Testis (tissue), 3 donors: Measurements from ENCODE around the gene DDAH1. TPM values are rescaled to one million over a fixed set of nuclear protein-coding genes. Genes with fewer than 3 reads are reported as not detected.
"Not testable (repeated sequence)": the region's sequence is repeated elsewhere in the genome, so short reads cannot be mapped to it uniquely, and the experiment has no call there.

Experiments
- DNase-seq: peaks from one replicate; pipeline ENCODE4 v3.0.0-alpha.2; 2019
- H3K27ac ChIP-seq, 2 donors: fragments of 200-600 bp; sonication (generic); one replicate each; pipeline ENCODE4 v1.5.1; 2019
- H3K27me3 ChIP-seq: fragments of 200-600 bp; sonication (generic); one replicate; pipeline ENCODE4 v1.5.1; 2019
- H3K36me3 ChIP-seq: fragments of 200-600 bp; sonication (generic); one replicate; pipeline ENCODE4 v1.5.1; 2017; ENCODE audit warnings: low read depth; ENCODE audit errors: missing control alignments
- H3K4me1 ChIP-seq: fragments of 200-600 bp; sonication (generic); one replicate; pipeline ENCODE4 v1.5.1; 2019
- H3K4me3 ChIP-seq, 2 donors: fragments of 200-600 bp; sonication (generic); one replicate each; pipeline ENCODE4 v1.5.1; 2017 to 2019
- H3K9me3 ChIP-seq: fragments of 200-600 bp; sonication (generic); one replicate; pipeline ENCODE4 v1.5.1; 2017
- CTCF ChIP-seq, 3 experiments: fragments of 450-650 bp in 2 of 3; fragments of 200-600 bp in 1 of 3; sonication (generic) in 1 of 3; IDR thresholded peaks; one replicate each; pipeline ENCODE4 v1.5.1; 2016 to 2019; ENCODE audit warnings: antibody characterized with exemption in 3 of 3, mild to moderate bottlenecking in 2 of 3, moderate library complexity in 1 of 3
- POLR2A ChIP-seq: fragments of 450-650 bp; IDR thresholded peaks from one replicate; pipeline ENCODE4 v1.6.1; 2017; ENCODE audit warnings: antibody characterized with exemption, mild to moderate bottlenecking, moderate library complexity
- WGBS, 2 donors: methylation state at CpG; one replicate each; pipeline ENCODE4 v1.1.5; 2018; 5-methylcytosine and 5-hydroxymethylcytosine counted together
- intact Hi-C: fragments of 100-400 bp; cut with DNase I; formaldehyde crosslinking; loops from one replicate; pipeline ENCODE4 v1.15.1; 2023; ENCODE audit warnings: low total_unique reads
- polyA plus RNA-seq: library from polyadenylated mRNA; stranded (reverse); fragments of 350-450 nt; fragmentation: Illumina TruSeq; extraction: RNeasy Lipid Tissue Mini Kit (QIAGEN cat#74804); gene quantifications from one replicate; pipeline ENCODE4 v1.2.3, GENCODE V29; 2014; ENCODE audit warnings: low read depth, low replicate concordance; ENCODE audit not compliant: insufficient read depth
- total RNA-seq, 2 donors: library from RNA; depleted of rRNA; stranded (reverse); fragments of >200 nt; gene quantifications; one replicate each; pipeline ENCODE4 v1.2.3, GENCODE V29; 2016

Gene DDAH1
- total and polyA plus RNA-seq, 3 donors from 2014 or later, result 45.3 to 71.3 (median 54.3) TPM

- no peak for TF ChIP-seq CTCF (IDR thresholded peaks at IDR 0.05)
- no peak for TF ChIP-seq POLR2A
- Histone ChIP-seq H3K4me3 (no peak overlapping the region), H3K9me3 (no peaks in the 10 kb centered on the region), H3K27me3 (no peaks in the 10 kb centered on the region), H3K4me1 (no peaks in the 10 kb centered on the region), H3K27ac (no peak overlapping the region), H3K36me3 (no peaks in the 10 kb centered on the region)
- 73 to 83% methylated on average over 1 of the region's 1 CpG for WGBS, 2 donors
- no peak for DNase-seq
- intact Hi-C loops, result no loop called here
Measured at GRCh38 chr1:85478366-85478765, 13.4 kb upstream of the DDAH1 start.

- WGBS, 2 donors, result 89 to 92% methylated on average over 3 of the region's 3 CpGs
- H3K4me1 ChIP-seq, result no peaks in the 10 kb centered on the region
- DNase-seq, result no peak
- H3K9me3 ChIP-seq, result no peaks in the 10 kb centered on the region
- H3K36me3 ChIP-seq, result no peaks in the 10 kb centered on the region
- no peak overlapping the region for H3K27ac ChIP-seq
- intact Hi-C loops, result no loop called here
- no peak overlapping the region for H3K4me3 ChIP-seq
- H3K27me3 ChIP-seq, result no peaks in the 10 kb centered on the region
- TF ChIP-seq CTCF (IDR thresholded peaks at IDR 0.05) (no peak), POLR2A (no peak)
Measured at GRCh38 chr1:85475055-85475454, 10.1 kb upstream of the DDAH1 start.

GRCh38 chr1:85473390-85473789 is 8.4 kb upstream of the DDAH1 start:
- no peaks in the 10 kb centered on the region for H3K4me1 ChIP-seq
- TF ChIP-seq POLR2A, result no peak
- no peak for TF ChIP-seq CTCF (IDR thresholded peaks at IDR 0.05)
- no peak for DNase-seq
- WGBS, 2 donors, result 87 to 97% methylated on average over 6 of the region's 6 CpGs
- intact Hi-C loops, result no loop called here
- H3K9me3 ChIP-seq, result no peaks in the 10 kb centered on the region
- no peak overlapping the region for H3K4me3 ChIP-seq
- H3K27ac ChIP-seq, result no peak overlapping the region
- H3K36me3 ChIP-seq, result no peaks in the 10 kb centered on the region
- no peaks in the 10 kb centered on the region for H3K27me3 ChIP-seq

GRCh38 chr1:85471558-85471957 is 6.6 kb upstream of the DDAH1 start:
- Histone ChIP-seq H3K9me3 (no peaks in the 10 kb centered on the region), H3K36me3 (no peaks in the 10 kb centered on the region), H3K27ac (no peak overlapping the region), H3K4me3 (no peak overlapping the region), H3K4me1 (no peaks in the 10 kb centered on the region), H3K27me3 (no peaks in the 10 kb centered on the region)
- TF ChIP-seq CTCF (IDR thresholded peaks at IDR 0.05) (no peak), POLR2A (no peak)
- 61 to 72% methylated on average over 1 of the region's 1 CpG for WGBS, 2 donors
- DNase-seq, result no peak
- intact Hi-C loops, result no loop called here

- H3K27ac ChIP-seq, intact Hi-C loops: not testable (repeated sequence)
- 91 to 94% methylated on average over 2 of the region's 2 CpGs for WGBS, 2 donors
Measured at GRCh38 chr1:85470130-85470529, 5.2 kb upstream of the DDAH1 start.

More at GRCh38 chr1:85470130-85470529, 5.2 kb upstream of the DDAH1 start:
- H3K9me3 ChIP-seq, DNase-seq, H3K4me1 ChIP-seq, H3K4me3 ChIP-seq, H3K27me3 ChIP-seq, H3K36me3 ChIP-seq: not testable (repeated sequence)
